ENCODE results near the gene ZNF341. TPM values are rescaled to one million over a fixed set of nuclear protein-coding genes. Genes with fewer than 3 reads are reported as not detected.

Gene ZNF341
- total RNA-seq, 4 donors from 2014 or later, result 2.5 to 13.5 (median 3.6) TPM

- TF ChIP-seq POLR2A (IDR thresholded peaks at IDR 0.05), result no peak
- TF ChIP-seq, protein P1, sequence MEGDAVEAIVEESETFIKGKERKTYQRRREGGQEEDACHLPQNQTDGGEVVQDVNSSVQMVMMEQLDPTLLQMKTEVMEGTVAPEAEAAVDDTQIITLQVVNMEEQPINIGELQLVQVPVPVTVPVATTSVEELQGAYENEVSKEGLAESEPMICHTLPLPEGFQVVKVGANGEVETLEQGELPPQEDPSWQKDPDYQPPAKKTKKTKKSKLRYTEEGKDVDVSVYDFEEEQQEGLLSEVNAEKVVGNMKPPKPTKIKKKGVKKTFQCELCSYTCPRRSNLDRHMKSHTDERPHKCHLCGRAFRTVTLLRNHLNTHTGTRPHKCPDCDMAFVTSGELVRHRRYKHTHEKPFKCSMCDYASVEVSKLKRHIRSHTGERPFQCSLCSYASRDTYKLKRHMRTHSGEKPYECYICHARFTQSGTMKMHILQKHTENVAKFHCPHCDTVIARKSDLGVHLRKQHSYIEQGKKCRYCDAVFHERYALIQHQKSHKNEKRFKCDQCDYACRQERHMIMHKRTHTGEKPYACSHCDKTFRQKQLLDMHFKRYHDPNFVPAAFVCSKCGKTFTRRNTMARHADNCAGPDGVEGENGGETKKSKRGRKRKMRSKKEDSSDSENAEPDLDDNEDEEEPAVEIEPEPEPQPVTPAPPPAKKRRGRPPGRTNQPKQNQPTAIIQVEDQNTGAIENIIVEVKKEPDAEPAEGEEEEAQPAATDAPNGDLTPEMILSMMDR (IDR thresholded peaks at IDR 0.05), result no peak
- no peak for DNase-seq
- peaks cover 0 to 20% (median 0%) of the 10 kb centered on the region in 3 donors for H3K36me3 ChIP-seq
Measured at GRCh38 chr20:33769043-33769442, 37.2 kb downstream of the ZNF341 start.

GRCh38 chr20:33770005-33770404, 38.2 kb downstream of the ZNF341 start:
- no peak overlapping the region for H3K4me3 ChIP-seq
- no peaks in the 10 kb centered on the region for H3K9me3 ChIP-seq
- no peak overlapping the region for H3K27ac ChIP-seq
- no peak for TF ChIP-seq POLR2A (IDR thresholded peaks at IDR 0.05)
- TF ChIP-seq, protein P1 (IDR thresholded peaks at IDR 0.05), result peak in 3 of 6 experiments; percentile 31 to 46 (median 40)
- H3K4me1 ChIP-seq, result no peaks in the 10 kb centered on the region
- no peaks in the 10 kb centered on the region for H3K27me3 ChIP-seq
- DNase-seq, result peak in 2 of 3 donors; percentile 57 to 64
- H3K36me3 ChIP-seq, result peaks cover 0 to 20% (median 0%) of the 10 kb centered on the region in 3 donors

More at GRCh38 chr20:33769043-33769442, 37.2 kb downstream of the ZNF341 start:
- Histone ChIP-seq H3K9me3 (no peaks in the 10 kb centered on the region), H3K27ac (no peak overlapping the region), H3K4me3 (no peak overlapping the region), H3K27me3 (no peaks in the 10 kb centered on the region), H3K4me1 (no peaks in the 10 kb centered on the region)

GRCh38 chr20:33771938-33772337, 40.1 kb downstream of the ZNF341 start:
- no peaks in the 10 kb centered on the region for H3K4me1 ChIP-seq
- no peaks in the 10 kb centered on the region for H3K9me3 ChIP-seq
- no peak for DNase-seq
- peaks cover 0 to 15% (median 0%) of the 10 kb centered on the region in 3 donors for H3K36me3 ChIP-seq
- TF ChIP-seq, protein P1 (IDR thresholded peaks at IDR 0.05), result no peak
- TF ChIP-seq POLR2A (IDR thresholded peaks at IDR 0.05), result no peak
- no peak overlapping the region for H3K27ac ChIP-seq
- no peaks in the 10 kb centered on the region for H3K27me3 ChIP-seq
- no peak overlapping the region for H3K4me3 ChIP-seq

- Histone ChIP-seq H3K36me3 (peaks cover 0 to 12% (median 0%) of the 10 kb centered on the region in 3 donors), H3K4me1 (no peaks in the 10 kb centered on the region), H3K4me3 (no peak overlapping the region), H3K27me3 (no peaks in the 10 kb centered on the region), H3K27ac (no peak overlapping the region), H3K9me3 (no peaks in the 10 kb centered on the region)
- no peak for DNase-seq
- TF ChIP-seq, protein P1 (IDR thresholded peaks at IDR 0.05), result no peak
- no peak for TF ChIP-seq POLR2A (IDR thresholded peaks at IDR 0.05)
Measured at GRCh38 chr20:33772439-33772838, 40.6 kb downstream of the ZNF341 start.

GRCh38 chr20:33773412-33774089, 41.8 kb downstream of the ZNF341 start:
- DNase-seq, result no peak
- peaks cover 0 to 1% (median 0%) of the 10 kb centered on the region in 3 donors for H3K36me3 ChIP-seq
- H3K4me3 ChIP-seq, result no peak overlapping the region
- no peak for TF ChIP-seq POLR2A (IDR thresholded peaks at IDR 0.05)
- TF ChIP-seq, protein P1 (IDR thresholded peaks at IDR 0.05), result no peak
- no peaks in the 10 kb centered on the region for H3K27me3 ChIP-seq
- H3K9me3 ChIP-seq, result no peaks in the 10 kb centered on the region
- H3K4me1 ChIP-seq, result no peaks in the 10 kb centered on the region
- no peak overlapping the region for H3K27ac ChIP-seq

All from Peyer's patch (tissue), 4 donors.